Occipital lobe (tissue), 1 donor: ENCODE data around the gene CRNKL1. TPM values are rescaled to one million over a fixed set of nuclear protein-coding genes. Genes with fewer than 3 reads are reported as not detected.

Source experiments
- total RNA-seq: library from RNA; depleted of rRNA; stranded (reverse); fragments of >200 nt; gene quantifications from one replicate; pipeline ENCODE4 v1.2.3, GENCODE V29; 2014

The CRNKL1 gene
- total RNA-seq, 1 donor from 2014 or later = 66.6 TPM

Other genes with a start within 250 kb of the CRNKL1 start
- gene NAA20, start 35.1 kb downstream of the CRNKL1 start, total RNA-seq = 50.5 TPM
- gene CFAP61, start 66 bp upstream of the CRNKL1 start, total RNA-seq = 3.1 TPM